Measurements from ENCODE around the gene CCAR1. TPM values are rescaled to one million over a fixed set of nuclear protein-coding genes. Genes with fewer than 3 reads are reported as not detected.

The CCAR1 gene
- total and polyA plus RNA-seq, 2 of the 4 experiments (the other 2 are of a cell fraction), result 35.1 to 60.8 TPM

GRCh38 chr10:68684413-68684812 is 36.6 kb upstream of the CCAR1 start:
- Histone ChIP-seq H4K91ac (ENCODE audit: insufficient read depth, low read depth, low read length) (no peak overlapping the region), H3K79me1 (ENCODE audit: low read depth in 1 of 2, low read length in 2 of 2) (no peaks in the 10 kb centered on the region; a peak in 2 of 4 replicates), H4K8ac (ENCODE audit: low read depth in 2 of 2, low read length in 2 of 2) (no peak overlapping the region), H3K18ac (ENCODE audit: low read depth, low read length) (no peak overlapping the region), H3K4ac (ENCODE audit: low read depth, low read length) (no peak overlapping the region), H3K27me3 (ENCODE audit: control insufficient read depth, insufficient read depth, low read length) (no peaks in the 10 kb centered on the region), H3K56ac (ENCODE audit: extremely low read depth, insufficient read depth, low read length) (no peak overlapping the region), H3K36me3 (ENCODE audit: control insufficient read depth, insufficient read depth, low read length) (peaks cover 38% of the 10 kb centered on the region), H2BK20ac (ENCODE audit: low read depth, low read length) (no peak overlapping the region), H3K4me1 (ENCODE audit: control insufficient read depth, insufficient read depth, low read length) (no peaks in the 10 kb centered on the region), H4K20me1 (ENCODE audit: insufficient read depth, low read length) (no peaks in the 10 kb centered on the region), H3K4me2 (ENCODE audit: low read depth, low read length) (no peak overlapping the region), H2BK120ac (ENCODE audit: low read depth, low read length) (no peak overlapping the region), H2AK5ac (ENCODE audit: low read depth, low read length) (no peak overlapping the region), H3K9me3 (ENCODE audit: control insufficient read depth, insufficient read depth, low read length) (no peaks in the 10 kb centered on the region), H2AK9ac (replicated peaks; ENCODE audit: low read depth, low read length, poor library complexity) (peak overlapping the region; percentile 23), H3K4me3 (ENCODE audit: insufficient read depth, low read depth, low read length) (no peak overlapping the region), H4K5ac (ENCODE audit: low read depth, low read length) (no peak overlapping the region), H3K23ac (ENCODE audit: low read depth, low read length) (no peak overlapping the region), H3K27ac (ENCODE audit: insufficient read depth, low read length) (no peak overlapping the region), H2BK15ac (ENCODE audit: low read depth, low read length) (no peak overlapping the region), H2AFZ (replicated peaks; ENCODE audit: low read length, poor library complexity) (no peak overlapping the region), H3K9ac (ENCODE audit: low read depth, low read length) (no peak overlapping the region), H3K14ac (replicated peaks; ENCODE audit: low read depth, low read length) (no peak overlapping the region), H3K9me1 (ENCODE audit: insufficient read depth, low read length) (no peaks in the 10 kb centered on the region), H2BK5ac (ENCODE audit: low read depth, low read length, poor library complexity, severe bottlenecking) (no peak overlapping the region)
- in situ Hi-C loops (cut with MboI; ENCODE audit: low sequenced_read_pairs), result no loop called here
- intact Hi-C loops (cut with micrococcal nuclease), result no loop called here
- CTCF ChIA-PET, result no interaction called here
- no peak for TF ChIP-seq CTCF (conservative IDR thresholded peaks at IDR 0.05; ENCODE audit: low read depth, low read length)
- no peak for TF ChIP-seq BHLHE40 (IDR thresholded peaks at IDR 0.05; ENCODE audit: low read depth, low read length)
- TF ChIP-seq POLR2A (IDR thresholded peaks at IDR 0.05; ENCODE audit: low read depth, low read length), result no peak
- TF ChIP-seq USF2 (IDR thresholded peaks at IDR 0.05; ENCODE audit: low read depth, low read length), result no peak
- TF ChIP-seq RAD21 (IDR thresholded peaks at IDR 0.05; ENCODE audit: low read length), result no peak
- POLR2A ChIA-PET (ENCODE audit: unreplicated experiment), result no interaction called here
- DNase-seq, result no peak
- WGBS, 2 experiments (ENCODE audit: extremely low coverage in 2 of 2, insufficient read length in 1 of 2), result 88% methylated on average over 1 of the region's 3 CpGs; no CpG with 5 or more reads in 1 of the 2 experiments
- no peak for ATAC-seq (ENCODE audit: low read depth)
- dilution Hi-C loops (cut with HindIII; ENCODE audit: low sequenced_read_pairs, unreplicated experiment), result no loop called here
- no TSS peak for BruUV-seq (replicated peaks)

All from IMR-90 (cell line).